HUES6 (cell line): ENCODE data around the gene RGL4.

Experiments used
- H3K27ac ChIP-seq: 2 replicates; pipeline ENCODE4 v1.7.0; 2013; ENCODE audit warnings: low read depth, mild to moderate bottlenecking, low read length, inconsistent platforms
- H3K27me3 ChIP-seq: 2 replicates; pipeline ENCODE4 v1.6.1; 2013; ENCODE audit warnings: low read length; ENCODE audit not compliant: control insufficient read depth, insufficient read depth
- H3K36me3 ChIP-seq: 2 replicates; pipeline ENCODE4 v1.6.1; 2013; ENCODE audit warnings: low read length; ENCODE audit not compliant: control insufficient read depth, insufficient read depth
- H3K4me1 ChIP-seq: 2 replicates; pipeline ENCODE4 v1.6.1; 2013; ENCODE audit warnings: low read length; ENCODE audit not compliant: control insufficient read depth, insufficient read depth
- H3K4me3 ChIP-seq: 2 replicates; pipeline ENCODE4 v1.5.1; 2013; ENCODE audit warnings: low read depth, low read length
- H3K9ac ChIP-seq: one replicate; pipeline ENCODE4 v1.6.1; 2013; ENCODE audit warnings: mild to moderate bottlenecking, low read length
- H3K9me3 ChIP-seq: 2 replicates; pipeline ENCODE4 v1.6.1; 2013; ENCODE audit warnings: low read depth, low read length; ENCODE audit not compliant: control insufficient read depth, insufficient read depth

Gene RGL4

DNA sequence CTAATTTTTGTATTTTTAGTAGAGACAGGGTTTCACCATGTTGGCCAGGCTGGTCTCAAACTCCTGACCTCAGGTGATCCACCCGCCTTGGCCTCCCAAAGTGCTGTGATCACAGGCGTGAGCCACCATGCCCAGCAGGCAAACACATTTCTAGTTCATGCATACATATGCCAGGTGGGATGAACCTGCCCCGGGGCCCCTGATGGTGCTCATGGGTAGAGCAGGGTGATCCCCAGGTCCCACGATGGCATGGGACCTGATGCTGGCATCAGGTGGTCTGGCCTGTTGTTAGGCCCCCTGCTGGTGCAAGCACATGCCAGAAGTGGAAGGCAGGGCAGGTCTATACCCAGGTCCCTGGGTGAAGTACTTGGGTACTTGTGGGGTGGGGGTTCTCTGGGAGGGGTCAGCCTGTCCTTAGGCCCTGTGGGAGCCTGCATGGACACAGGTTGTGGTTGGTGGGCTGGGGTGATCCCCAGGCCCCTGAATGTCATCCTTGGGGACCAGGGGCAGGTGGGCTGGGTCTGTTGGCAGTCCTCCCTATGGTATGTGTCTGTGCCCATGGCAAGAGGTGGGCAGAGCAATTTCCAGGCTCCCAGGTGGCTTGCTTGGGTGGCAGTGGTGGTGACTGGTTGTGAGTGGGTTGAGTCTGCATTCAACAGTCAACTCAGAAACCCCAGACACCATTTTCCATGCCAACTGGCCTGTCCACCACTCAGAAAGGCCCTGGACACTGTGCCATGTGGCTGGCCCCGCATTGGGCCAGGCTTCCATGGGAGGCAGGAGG, 9.6 kb upstream of the RGL4 start:
- Histone ChIP-seq H3K27me3 (no peaks in the 10 kb centered on the region), H3K27ac (no peak overlapping the region), H3K36me3 (peaks cover 13% of the 10 kb centered on the region), H3K4me3 (no peak overlapping the region), H3K9me3 (no peaks in the 10 kb centered on the region), H3K9ac (no peak overlapping the region), H3K4me1 (peaks cover 8% of the 10 kb centered on the region; the same call in 1 of the 2 replicates)

DNA sequence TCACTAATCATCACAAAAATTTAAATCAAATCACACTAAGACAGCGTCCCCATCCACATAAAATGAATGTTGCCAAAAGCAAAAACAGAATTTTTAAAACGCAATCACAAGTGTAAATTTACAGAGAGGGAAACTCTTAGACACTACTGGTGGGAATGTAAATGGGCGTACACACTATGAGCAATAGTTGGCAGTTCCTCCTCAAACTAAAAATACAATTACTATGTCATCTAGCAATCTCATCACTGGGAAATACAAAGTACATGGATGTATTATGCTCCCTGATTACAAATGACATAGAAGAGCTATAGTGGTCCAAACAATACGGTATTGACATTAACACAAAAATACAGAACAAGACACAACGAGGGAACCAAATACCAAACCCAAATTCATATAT, 8.7 kb upstream of the RGL4 start:
- Histone ChIP-seq H3K27me3 (no peaks in the 10 kb centered on the region), H3K4me1 (peaks cover 8% of the 10 kb centered on the region; the same call in 1 of the 2 replicates), H3K36me3 (peaks cover 13% of the 10 kb centered on the region)

DNA sequence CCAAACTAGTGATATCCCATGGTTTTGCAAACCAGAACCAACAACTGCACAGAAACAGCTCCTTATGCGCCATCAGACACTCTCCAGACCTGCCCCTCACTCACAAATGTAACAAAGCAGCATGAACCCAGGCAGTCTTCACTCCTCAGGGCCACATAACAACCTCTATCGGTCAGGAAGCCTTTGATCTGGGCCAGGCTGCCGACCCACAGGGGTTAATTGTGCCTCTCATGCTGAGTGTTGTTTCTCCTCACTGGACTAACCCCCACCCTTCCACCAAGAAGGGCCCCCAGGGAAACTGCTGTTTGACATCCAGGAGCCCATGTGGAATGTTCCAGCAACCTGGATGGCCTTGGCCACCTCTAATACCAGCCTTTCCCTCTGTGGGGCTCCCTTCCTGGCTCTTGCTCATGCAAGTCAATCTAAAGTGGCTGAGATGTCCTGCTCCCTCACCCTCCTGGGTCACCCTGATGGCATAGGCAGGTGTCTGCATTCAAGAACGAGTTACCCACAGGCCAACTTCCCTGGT, 7.9 kb upstream of the RGL4 start:
- H3K9me3 ChIP-seq, result no peaks in the 10 kb centered on the region

More for the DNA sequence above, 8.7 kb upstream of the RGL4 start:
- H3K9me3 ChIP-seq, result no peaks in the 10 kb centered on the region
- H3K9ac ChIP-seq, result no peak overlapping the region
- H3K27ac ChIP-seq, result no peak overlapping the region
- H3K4me3 ChIP-seq, result no peak overlapping the region

DNA sequence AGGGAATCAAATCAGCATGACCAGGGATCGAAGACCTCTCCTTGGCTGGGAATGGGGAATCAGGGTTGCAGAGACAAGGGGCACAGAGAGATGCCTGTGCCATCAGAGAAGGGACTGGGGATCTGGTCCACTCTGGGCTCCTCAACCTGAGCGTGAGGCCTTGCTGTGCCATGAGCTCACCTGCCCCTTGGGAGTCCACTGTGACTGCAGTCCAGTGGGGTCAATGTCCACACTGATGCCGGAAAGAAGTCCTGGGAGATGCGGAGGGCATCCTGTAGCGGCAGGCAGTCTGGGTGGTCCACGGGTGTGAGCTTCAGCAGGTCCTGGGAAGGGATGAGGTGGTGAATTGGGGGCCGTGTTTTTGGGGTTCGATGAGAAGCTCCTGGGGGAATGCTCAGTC, 7.3 kb upstream of the RGL4 start:
- no peak overlapping the region for H3K27ac ChIP-seq
- H3K27me3 ChIP-seq, result no peaks in the 10 kb centered on the region
- no peaks in the 10 kb centered on the region for H3K9me3 ChIP-seq
- H3K4me1 ChIP-seq, result no peaks in the 10 kb centered on the region
- no peak overlapping the region for H3K4me3 ChIP-seq
- H3K36me3 ChIP-seq, result peaks cover 16% of the 10 kb centered on the region
- no peak overlapping the region for H3K9ac ChIP-seq

More for the DNA sequence above, 7.9 kb upstream of the RGL4 start:
- H3K27ac ChIP-seq, result no peak overlapping the region
- H3K9ac ChIP-seq, result no peak overlapping the region
- no peak overlapping the region for H3K4me3 ChIP-seq
- H3K27me3 ChIP-seq, result no peaks in the 10 kb centered on the region
- H3K36me3 ChIP-seq, result peaks cover 13% of the 10 kb centered on the region
- peaks cover 3% of the 10 kb centered on the region; the same call in 1 of the 2 replicates for H3K4me1 ChIP-seq

DNA sequence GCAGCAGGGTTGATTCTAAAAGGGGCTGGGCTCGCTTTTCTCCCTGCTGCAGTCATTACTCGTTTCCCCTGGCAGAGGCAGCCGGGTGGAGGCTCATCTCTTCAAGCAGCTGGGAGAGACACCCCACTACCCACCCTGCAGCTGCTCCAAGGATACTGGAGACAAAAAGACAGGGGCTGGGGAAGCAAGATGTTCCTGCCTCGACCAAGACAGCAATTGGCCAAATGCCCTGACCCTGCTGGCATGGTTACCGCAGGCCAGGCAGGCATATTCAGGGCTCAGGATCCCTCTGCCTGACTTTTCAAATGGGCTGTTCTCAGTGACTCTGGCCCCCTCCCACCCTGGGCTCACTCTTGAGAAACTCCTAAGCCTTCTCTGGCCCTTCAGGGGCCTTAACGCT, 6.8 kb upstream of the RGL4 start:
- Histone ChIP-seq H3K9me3 (no peaks in the 10 kb centered on the region), H3K27me3 (no peaks in the 10 kb centered on the region), H3K36me3 (peaks cover 20% of the 10 kb centered on the region), H3K4me1 (no peaks in the 10 kb centered on the region), H3K4me3 (no peak overlapping the region), H3K27ac (no peak overlapping the region), H3K9ac (no peak overlapping the region)

DNA sequence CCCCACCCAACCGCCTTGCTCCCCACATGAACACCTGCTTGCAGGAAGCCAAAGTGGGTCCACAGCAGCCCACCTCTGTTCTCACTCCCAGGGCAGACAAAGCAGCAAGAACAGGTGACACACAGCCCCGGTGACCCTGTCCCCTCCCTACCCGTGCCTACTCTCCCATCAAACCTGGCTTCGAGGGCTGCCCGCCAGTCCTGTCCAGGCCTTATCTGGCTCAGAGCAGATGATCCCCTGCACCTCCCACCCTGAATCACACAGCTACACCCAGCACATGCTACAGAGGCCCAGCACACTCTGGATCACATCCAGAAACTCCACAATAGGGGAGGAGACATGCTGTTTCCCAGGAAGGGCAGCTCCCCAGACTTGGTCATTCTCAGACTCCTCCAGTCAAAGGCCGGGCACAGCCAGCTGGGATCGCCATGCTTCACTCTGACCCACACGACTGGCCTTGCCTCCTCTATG, 6.2 kb upstream of the RGL4 start:
- Histone ChIP-seq H3K4me3 (no peak overlapping the region), H3K4me1 (no peaks in the 10 kb centered on the region), H3K36me3 (peaks cover 20% of the 10 kb centered on the region), H3K27ac (no peak overlapping the region), H3K9me3 (no peaks in the 10 kb centered on the region), H3K27me3 (no peaks in the 10 kb centered on the region), H3K9ac (no peak overlapping the region)

DNA sequence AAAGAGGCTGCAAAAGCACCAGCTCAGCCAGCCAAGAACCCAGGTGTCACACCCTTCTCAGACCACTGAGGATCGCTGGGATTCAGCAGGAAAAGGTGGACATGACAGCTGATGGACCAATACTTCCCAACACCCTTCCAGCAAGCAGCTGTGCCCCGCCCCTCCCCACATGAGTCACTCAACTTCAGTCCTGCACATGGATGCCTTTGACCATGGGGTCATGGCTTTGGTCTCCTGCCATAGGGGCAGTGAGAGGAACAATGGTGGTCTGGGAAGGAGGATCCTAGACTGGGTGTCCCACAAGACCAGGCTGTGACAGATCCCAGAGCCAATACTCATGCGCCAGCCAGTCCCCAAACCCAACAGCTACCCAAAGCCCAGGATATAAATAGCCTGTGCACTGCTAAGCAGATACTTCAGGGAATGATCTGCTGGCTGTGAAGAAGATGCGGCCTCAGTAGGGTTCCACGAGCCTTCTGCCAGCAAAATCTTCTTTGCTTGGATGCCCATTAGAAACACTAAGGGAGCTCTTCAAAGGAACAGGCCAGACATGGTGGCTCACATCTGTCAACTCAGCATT, 5.5 kb upstream of the RGL4 start:
- Histone ChIP-seq H3K36me3 (peaks cover 25% of the 10 kb centered on the region), H3K27ac (no peak overlapping the region), H3K9ac (no peak overlapping the region), H3K4me1 (no peaks in the 10 kb centered on the region), H3K27me3 (no peaks in the 10 kb centered on the region), H3K9me3 (no peaks in the 10 kb centered on the region), H3K4me3 (no peak overlapping the region)

DNA sequence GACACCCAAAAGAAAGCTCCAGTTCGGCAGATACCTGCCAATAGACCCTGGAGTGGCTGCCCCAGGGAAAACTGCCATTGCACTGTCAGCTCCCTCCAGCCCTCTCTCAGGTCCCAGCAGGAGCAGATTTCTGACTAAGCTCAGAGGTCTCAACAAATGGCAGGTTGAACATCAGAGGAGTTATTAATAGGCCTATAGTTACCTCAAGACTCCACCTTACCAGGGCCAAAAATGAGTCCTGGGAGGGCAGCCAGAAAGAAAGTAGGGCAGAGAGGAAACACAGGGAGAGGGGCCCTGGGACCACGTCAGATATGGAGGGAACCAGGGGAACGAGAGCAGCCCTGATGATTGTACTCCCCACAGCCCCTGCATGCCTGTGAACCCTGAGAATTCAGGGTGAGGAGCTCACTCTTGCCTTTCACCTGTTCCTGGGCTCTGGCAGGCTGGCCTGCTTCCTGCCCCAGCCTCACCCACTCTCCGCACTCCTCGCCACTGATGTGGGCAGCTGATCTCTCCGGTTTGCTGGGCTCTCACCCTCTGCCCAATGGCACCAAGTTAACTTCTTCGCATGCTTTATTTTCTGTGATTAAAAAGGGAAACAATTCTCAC, 4.3 kb upstream of the RGL4 start:
- Histone ChIP-seq H3K9me3 (no peaks in the 10 kb centered on the region), H3K4me1 (no peaks in the 10 kb centered on the region), H3K9ac (no peak overlapping the region), H3K4me3 (no peak overlapping the region), H3K36me3 (peaks cover 29% of the 10 kb centered on the region), H3K27me3 (no peaks in the 10 kb centered on the region), H3K27ac (no peak overlapping the region)

DNA sequence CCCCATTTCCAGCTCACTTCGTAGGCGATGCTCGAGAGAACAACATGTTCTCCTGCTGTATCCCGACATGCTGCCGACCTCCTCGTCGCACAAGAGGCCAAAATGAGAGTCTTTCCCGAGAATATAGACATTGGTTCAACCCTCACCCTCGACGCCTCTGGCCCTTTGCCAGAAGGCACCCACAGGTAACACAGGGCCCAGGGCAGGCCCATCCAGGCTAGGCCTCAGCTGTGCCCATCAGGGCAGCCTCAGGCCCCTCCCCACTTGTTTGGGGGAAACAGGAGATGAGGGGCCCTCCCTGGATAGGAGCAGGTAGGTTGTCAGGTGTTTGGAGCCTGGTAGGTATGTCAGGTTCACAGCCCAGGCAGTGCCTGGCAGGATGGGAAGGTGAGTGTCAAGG, 2.7 kb upstream of the RGL4 start:
- Histone ChIP-seq H3K36me3 (peaks cover 26% of the 10 kb centered on the region), H3K4me1 (no peaks in the 10 kb centered on the region), H3K27ac (no peak overlapping the region), H3K27me3 (no peaks in the 10 kb centered on the region), H3K9me3 (no peaks in the 10 kb centered on the region), H3K9ac (no peak overlapping the region), H3K4me3 (no peak overlapping the region)

DNA sequence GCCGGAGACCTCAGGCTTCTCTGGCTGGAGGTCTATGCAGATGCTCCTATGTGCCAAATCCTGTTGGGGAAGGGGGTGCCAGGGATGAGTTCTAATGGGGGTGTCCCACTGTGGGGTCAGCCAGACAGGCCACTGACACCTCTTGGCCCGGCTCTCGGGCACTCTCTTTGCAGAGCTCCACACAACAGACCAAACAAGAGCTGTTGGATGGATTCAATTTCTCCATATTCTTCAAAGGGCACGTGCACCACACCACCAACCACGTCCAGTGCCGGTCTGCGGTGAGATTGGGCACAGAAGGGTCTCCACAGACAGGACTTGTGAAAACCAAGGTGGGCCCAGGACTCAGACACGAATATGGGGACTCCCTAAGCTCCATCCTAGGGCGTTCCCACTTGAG, 2.2 kb upstream of the RGL4 start:
- H3K4me3 ChIP-seq, result no peak overlapping the region
- peaks cover 26% of the 10 kb centered on the region for H3K36me3 ChIP-seq
- H3K9me3 ChIP-seq, result no peaks in the 10 kb centered on the region
- no peaks in the 10 kb centered on the region for H3K27me3 ChIP-seq
- H3K4me1 ChIP-seq, result no peaks in the 10 kb centered on the region
- no peak overlapping the region for H3K9ac ChIP-seq
- H3K27ac ChIP-seq, result no peak overlapping the region

DNA sequence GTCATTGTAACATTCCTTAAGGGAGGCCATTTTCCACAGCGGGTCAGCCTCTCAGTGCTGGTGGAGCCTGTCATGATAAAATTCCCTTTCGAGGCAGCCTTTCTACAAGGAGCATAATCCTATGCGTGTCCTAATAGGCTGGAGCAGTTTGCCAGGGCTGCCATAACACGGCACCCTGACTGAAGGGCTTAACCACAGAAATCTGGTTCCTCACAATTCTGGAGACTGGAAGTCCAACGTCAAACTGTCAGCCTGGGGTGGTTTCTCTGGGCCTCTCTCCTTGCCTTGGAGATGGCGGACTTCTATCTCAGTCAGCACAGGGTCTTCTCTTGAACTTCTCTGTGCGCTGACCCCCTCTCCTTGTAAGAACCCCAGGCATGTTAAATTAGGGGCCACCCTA, 1.4 kb upstream of the RGL4 start:
- H3K4me3 ChIP-seq, result no peak overlapping the region
- H3K27me3 ChIP-seq, result no peaks in the 10 kb centered on the region
- H3K9ac ChIP-seq, result no peak overlapping the region
- H3K27ac ChIP-seq, result no peak overlapping the region
- peaks cover 33% of the 10 kb centered on the region for H3K36me3 ChIP-seq
- no peaks in the 10 kb centered on the region for H3K4me1 ChIP-seq
- no peaks in the 10 kb centered on the region for H3K9me3 ChIP-seq
